GM19240 (cell line): ENCODE results near the gene CHST12.

Experiments used
- DNase-seq: peaks from one replicate; pipeline ENCODE4 v3.0.0; 2011; ENCODE audit warnings: low spot score; ENCODE audit not compliant: insufficient read length

Gene CHST12

GRCh38 chr7:2497500-2498336, 94.3 kb downstream of the CHST12 start:
- no peak for DNase-seq
